MCF 10A (cell line): ENCODE results near the gene NNMT. TPM values are rescaled to one million over a fixed set of nuclear protein-coding genes. Genes with fewer than 3 reads are reported as not detected.

Experiments
- BruUV-seq: library from RNA; stranded (reverse); fragments of 400-500 nt; replicated peaks from 2 replicates; lab custom pipeline; 2021; lab: Mats Ljungman, UMichigan
- CTCF ChIA-PET: fragments of 300-600 bp; sonication (Branson Sonifier 250); formaldehyde crosslinking; extraction: SDS; loops from one replicate; lab custom pipeline; 2021; ENCODE audit warnings: antibody characterized with exemption, inconsistent platforms; lab: Yijun Ruan, JAX
- POLR2A ChIA-PET: fragments of 300-600, 350-650 bp; sonication (Branson Sonifier 250); formaldehyde crosslinking; extraction: SDS; loops from one replicate; lab custom pipeline; 2020; ENCODE audit warnings: antibody characterized with exemption, inconsistent platforms; lab: Yijun Ruan, JAX
- DNase-seq: peaks from one replicate; pipeline ENCODE4 v3.0.0-alpha.2; 2018; ENCODE audit not compliant: unreplicated experiment
- H3K27ac Mint-ChIP-seq: one replicate; pipeline ENCODE4 v1.8.0; 2022; ENCODE audit warnings: mild to moderate bottlenecking, low read depth, mixed read lengths; ENCODE audit not compliant: unreplicated experiment
- H3K27me3 Mint-ChIP-seq: one replicate; pipeline ENCODE4 v1.8.0; 2022; ENCODE audit warnings: mixed read lengths; ENCODE audit not compliant: insufficient read depth, unreplicated experiment
- H3K36me3 Mint-ChIP-seq: one replicate; pipeline ENCODE4 v1.8.0; 2022; ENCODE audit warnings: mild to moderate bottlenecking, moderate library complexity, mixed read lengths; ENCODE audit not compliant: insufficient read depth, unreplicated experiment
- H3K4me1 Mint-ChIP-seq: one replicate; pipeline ENCODE4 v1.8.0; 2022; ENCODE audit warnings: mixed read lengths; ENCODE audit not compliant: insufficient read depth, unreplicated experiment
- H3K4me3 Mint-ChIP-seq: one replicate; pipeline ENCODE4 v1.8.0; 2022; ENCODE audit warnings: mild to moderate bottlenecking, moderate library complexity, mixed read lengths; ENCODE audit not compliant: unreplicated experiment
- H3K9me3 Mint-ChIP-seq: one replicate; pipeline ENCODE4 v1.8.0; 2022; ENCODE audit warnings: mixed read lengths; ENCODE audit not compliant: unreplicated experiment
- intact Hi-C: fragments of 100-400 bp; cut with micrococcal nuclease; formaldehyde crosslinking; loops from 2 replicates; pipeline ENCODE4 v1.14.1; 2022
- total RNA-seq: library from RNA; stranded (reverse); gene quantifications from 2 replicates; pipeline ENCODE4 v1.2.3, GENCODE V29; 2022
- TF ChIP-seq, protein P1 (sequence below): fragments of 200-600 bp; IDR thresholded peaks from one replicate; pipeline ENCODE4 v1.8.0; 2022; ENCODE audit warnings: antibody characterized with exemption, mild to moderate bottlenecking; ENCODE audit not compliant: unreplicated experiment

Gene NNMT
- total RNA-seq, 1 experiment from 2014 or later = 638 TPM

DNA sequence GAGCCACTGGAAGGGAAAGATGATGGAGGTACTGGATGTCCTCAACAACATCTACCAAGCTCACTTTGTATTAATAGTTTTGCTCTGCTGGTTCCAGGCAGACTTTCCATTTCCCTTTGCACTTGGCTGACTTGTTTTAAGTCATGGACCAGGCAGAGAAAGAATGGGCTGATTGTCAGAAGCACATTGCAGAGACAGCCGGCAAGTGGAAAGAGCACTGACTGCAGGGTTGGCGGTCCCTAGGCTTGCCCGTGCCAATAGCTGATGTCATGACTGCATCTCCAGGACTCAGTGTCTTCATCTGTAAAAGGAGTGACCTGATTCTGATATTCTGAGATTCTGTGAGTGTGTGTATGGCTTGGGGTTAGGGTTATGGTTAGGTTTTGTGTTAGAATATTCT lies 20.9 kb upstream of the NNMT start:
- no TSS peak for BruUV-seq
- POLR2A ChIA-PET = interaction anchor here (2.0 kb wide), 1 partner anchor 10 kb away, joined by 6 read pairs; no protein-coding TSS in a partner anchor
- Mint-ChIP-seq H3K4me1 (peaks cover 20% of the 10 kb centered on the region), H3K9me3 (no peaks in the 10 kb centered on the region), H3K27ac (no peak overlapping the region), H3K36me3 (peaks cover 75% of the 10 kb centered on the region), H3K27me3 (no peaks in the 10 kb centered on the region), H3K4me3 (no peak overlapping the region)
- DNase-seq = no peak
- intact Hi-C loops = no loop called here
- CTCF ChIA-PET = interaction anchor here (0.6 to 2.2 kb wide), 3 partner anchors 9 to 15 kb away, joined by 3 to 6 read pairs (median 5); no protein-coding TSS in a partner anchor
- TF ChIP-seq, protein P1, sequence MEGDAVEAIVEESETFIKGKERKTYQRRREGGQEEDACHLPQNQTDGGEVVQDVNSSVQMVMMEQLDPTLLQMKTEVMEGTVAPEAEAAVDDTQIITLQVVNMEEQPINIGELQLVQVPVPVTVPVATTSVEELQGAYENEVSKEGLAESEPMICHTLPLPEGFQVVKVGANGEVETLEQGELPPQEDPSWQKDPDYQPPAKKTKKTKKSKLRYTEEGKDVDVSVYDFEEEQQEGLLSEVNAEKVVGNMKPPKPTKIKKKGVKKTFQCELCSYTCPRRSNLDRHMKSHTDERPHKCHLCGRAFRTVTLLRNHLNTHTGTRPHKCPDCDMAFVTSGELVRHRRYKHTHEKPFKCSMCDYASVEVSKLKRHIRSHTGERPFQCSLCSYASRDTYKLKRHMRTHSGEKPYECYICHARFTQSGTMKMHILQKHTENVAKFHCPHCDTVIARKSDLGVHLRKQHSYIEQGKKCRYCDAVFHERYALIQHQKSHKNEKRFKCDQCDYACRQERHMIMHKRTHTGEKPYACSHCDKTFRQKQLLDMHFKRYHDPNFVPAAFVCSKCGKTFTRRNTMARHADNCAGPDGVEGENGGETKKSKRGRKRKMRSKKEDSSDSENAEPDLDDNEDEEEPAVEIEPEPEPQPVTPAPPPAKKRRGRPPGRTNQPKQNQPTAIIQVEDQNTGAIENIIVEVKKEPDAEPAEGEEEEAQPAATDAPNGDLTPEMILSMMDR = no peak

DNA sequence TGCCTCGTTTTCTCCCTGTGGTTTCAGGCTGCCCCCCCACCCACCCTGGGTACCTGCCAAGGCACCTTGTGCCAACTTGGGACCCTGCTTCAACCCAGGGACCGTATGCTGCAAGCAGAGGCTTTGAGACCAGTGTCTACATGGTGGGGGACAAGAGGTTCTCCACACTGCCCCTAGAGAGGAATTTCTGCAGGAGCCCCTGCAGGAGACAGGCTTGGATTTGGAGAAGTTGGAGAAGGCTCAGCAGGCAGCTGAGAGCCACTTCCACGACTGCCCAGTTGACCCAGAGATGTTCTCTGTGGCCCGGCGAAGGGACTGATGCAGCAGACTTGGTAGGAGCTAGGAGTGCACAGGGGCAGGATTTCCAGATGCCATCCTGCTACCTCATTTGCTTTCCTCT lies 20.1 kb upstream of the NNMT start:
- Mint-ChIP-seq H3K4me1 (peaks cover 25% of the 10 kb centered on the region), H3K27ac (no peak overlapping the region), H3K36me3 (peaks cover 72% of the 10 kb centered on the region), H3K27me3 (no peaks in the 10 kb centered on the region), H3K9me3 (no peaks in the 10 kb centered on the region), H3K4me3 (no peak overlapping the region)
- TF ChIP-seq, protein P1 = no peak
- no peak for DNase-seq
- BruUV-seq = no TSS peak
- ChIA-PET CTCF (interaction anchor here (0.9 to 1.3 kb wide), 3 partner anchors 10 to 15 kb away, joined by 3 to 5 read pairs (median 3); no protein-coding TSS in a partner anchor), POLR2A (interaction anchor here (0.8 to 0.9 kb wide), 2 partner anchors 15 to 79 kb away, joined by 3 to 4 read pairs; no protein-coding TSS in a partner anchor)
- intact Hi-C loops = no loop called here

DNA sequence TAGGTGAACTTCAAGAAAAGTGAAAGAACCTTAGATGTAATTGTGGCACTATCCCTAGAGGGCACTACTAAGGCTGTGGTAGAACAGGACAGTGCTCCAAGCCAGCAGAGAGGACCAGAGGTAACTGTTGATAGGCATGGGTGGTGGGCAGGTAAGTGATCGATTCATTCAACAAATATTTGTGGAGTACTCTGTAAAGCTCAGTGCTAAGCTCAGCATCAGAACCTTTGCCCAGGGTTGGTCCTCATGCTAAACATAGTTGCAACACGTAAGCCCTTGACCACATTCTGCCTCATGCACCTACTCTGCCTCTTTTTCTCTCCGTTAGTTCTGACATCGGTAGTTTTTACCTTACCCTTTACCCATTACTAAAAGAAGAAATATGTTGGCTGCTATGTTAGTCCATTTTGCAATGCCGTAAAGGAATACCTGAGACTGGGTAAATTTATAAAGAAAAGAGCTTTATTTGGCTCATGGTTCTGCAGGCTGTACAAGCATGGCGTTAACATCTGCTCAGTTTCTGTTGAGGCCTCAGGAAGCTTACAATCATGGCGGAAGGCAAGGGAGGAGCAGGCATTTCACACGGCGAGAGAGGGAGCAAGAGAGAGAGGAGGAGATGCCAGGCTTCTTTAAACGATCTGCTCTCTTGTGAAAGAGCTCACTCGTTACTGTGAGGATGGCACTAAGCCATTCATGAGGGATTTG lies 18.4 kb upstream of the NNMT start:
- BruUV-seq = no TSS peak
- CTCF ChIA-PET = interaction anchor here (1.6 to 1.9 kb wide), 2 partner anchors 13 to 284 kb away, joined by 6 to 7 read pairs; no protein-coding TSS in a partner anchor
- H3K4me3 Mint-ChIP-seq = no peak overlapping the region

More for the DNA sequence above, 18.4 kb upstream of the NNMT start:
- H3K4me1 Mint-ChIP-seq = peaks cover 35% of the 10 kb centered on the region
- TF ChIP-seq, protein P1 = no peak
- H3K27ac Mint-ChIP-seq = peak overlapping the region; percentile 40
- POLR2A ChIA-PET = interaction anchor here (0.6 to 2.9 kb wide), 4 partner anchors 9 to 40 kb away, joined by 3 to 9 read pairs (median 6); no protein-coding TSS in a partner anchor
- H3K27me3 Mint-ChIP-seq = no peaks in the 10 kb centered on the region
- no peak for DNase-seq
- H3K36me3 Mint-ChIP-seq = peaks cover 78% of the 10 kb centered on the region
- H3K9me3 Mint-ChIP-seq = no peaks in the 10 kb centered on the region
- intact Hi-C loops = no loop called here
